Skin epidermis (tissue), 12 donors: ENCODE data around the gene ARHGAP8.
"Not testable (repeated sequence)": the region's sequence is repeated elsewhere in the genome, so short reads cannot be mapped to it uniquely, and the experiment has no call there.

ENCODE experiments used
- H3K27ac ChIP-seq, 21 experiments: fragments of 200-600 bp; sonication (generic) in 11 of 21; one replicate each; pipeline ENCODE4 v1.5.0; 2020; ENCODE audit warnings: mild to moderate bottlenecking in 3 of 21, inconsistent platforms in 2 of 21, moderate library complexity in 2 of 21
- H3K4me3 ChIP-seq, 7 experiments: fragments of 200-600 bp; sonication (generic) in 2 of 7; one replicate each; pipeline ENCODE4 v1.5.0; 2020; ENCODE audit warnings: inconsistent platforms in 2 of 7, mild to moderate bottlenecking in 2 of 7, moderate library complexity in 1 of 7

The ARHGAP8 gene

GRCh38 chr22:44736581-44737405, 15.6 kb upstream of the ARHGAP8 start:
- H3K27ac ChIP-seq: no peak overlapping the region
- no peak overlapping the region for H3K4me3 ChIP-seq

GRCh38 chr22:44737406-44738346, 14.7 kb upstream of the ARHGAP8 start:
- Histone ChIP-seq H3K4me3 (no peak overlapping the region), H3K27ac (no peak overlapping the region)

GRCh38 chr22:44738347-44738715, 14.0 kb upstream of the ARHGAP8 start:
- Histone ChIP-seq H3K4me3 (no peak overlapping the region), H3K27ac (no peak overlapping the region)

- H3K27ac ChIP-seq: no peak overlapping the region
- H3K4me3 ChIP-seq: no peak overlapping the region
These were observed 13.4 kb upstream of the ARHGAP8 start for GRCh38 chr22:44739024-44739423.

GRCh38 chr22:44739666-44740065, 12.7 kb upstream of the ARHGAP8 start:
- not testable (repeated sequence) for H3K27ac ChIP-seq, H3K4me3 ChIP-seq

- Histone ChIP-seq H3K27ac (no peak overlapping the region), H3K4me3 (no peak overlapping the region)
These were observed 12.1 kb upstream of the ARHGAP8 start for GRCh38 chr22:44740307-44740706.

- Histone ChIP-seq H3K27ac (no peak overlapping the region), H3K4me3 (no peak overlapping the region)
These were observed 10.4 kb upstream of the ARHGAP8 start for GRCh38 chr22:44741929-44742328.

GRCh38 chr22:44743247-44743646, 9.1 kb upstream of the ARHGAP8 start:
- Histone ChIP-seq H3K4me3 (no peak overlapping the region), H3K27ac (no peak overlapping the region)

GRCh38 chr22:44743804-44744211, 8.6 kb upstream of the ARHGAP8 start:
- no peak overlapping the region for H3K27ac ChIP-seq
- no peak overlapping the region for H3K4me3 ChIP-seq

GRCh38 chr22:44745853-44746789, 6.3 kb upstream of the ARHGAP8 start:
- H3K27ac ChIP-seq: no peak overlapping the region
- H3K4me3 ChIP-seq: no peak overlapping the region

- H3K27ac ChIP-seq, H3K4me3 ChIP-seq: not testable (repeated sequence)
These were observed 4.6 kb upstream of the ARHGAP8 start for GRCh38 chr22:44747784-44748127.

GRCh38 chr22:44748524-44748923, 3.9 kb upstream of the ARHGAP8 start:
- Histone ChIP-seq H3K4me3 (no peak overlapping the region), H3K27ac (no peak overlapping the region)

GRCh38 chr22:44750481-44750880, 1.9 kb upstream of the ARHGAP8 start:
- Histone ChIP-seq H3K27ac (no peak overlapping the region), H3K4me3 (no peak overlapping the region)

- Histone ChIP-seq H3K27ac (no peak overlapping the region), H3K4me3 (peak overlapping the region in 3 of 7 experiments; percentile 30 to 46 (median 35))
These were observed 1.0 kb downstream of the ARHGAP8 start for GRCh38 chr22:44753189-44754042.

- Histone ChIP-seq H3K4me3 (no peak overlapping the region), H3K27ac (no peak overlapping the region)
These were observed 2.6 kb downstream of the ARHGAP8 start for GRCh38 chr22:44754998-44755397.

GRCh38 chr22:44755417-44755816, 3.0 kb downstream of the ARHGAP8 start:
- Histone ChIP-seq H3K27ac (no peak overlapping the region), H3K4me3 (no peak overlapping the region)

GRCh38 chr22:44755956-44756361, 3.6 kb downstream of the ARHGAP8 start:
- Histone ChIP-seq H3K27ac (no peak overlapping the region), H3K4me3 (no peak overlapping the region)

- H3K27ac ChIP-seq: no peak overlapping the region
These were observed 6.1 kb downstream of the ARHGAP8 start for GRCh38 chr22:44758344-44758973.

More at GRCh38 chr22:44758344-44758973, 6.1 kb downstream of the ARHGAP8 start:
- H3K4me3 ChIP-seq: no peak overlapping the region
